WTC11 (cell line): Measurements from ENCODE around the gene TKTL1.

Source experiments
- AFF4 ChIP-seq: sonication (generic); formaldehyde crosslinking; IDR thresholded peaks from 2 replicates; pipeline ENCODE4 v1.8.1; 2023; ENCODE audit warnings: mild to moderate bottlenecking, missing genetic modification reagents, borderline replicate concordance
- CBFB ChIP-seq: sonication (generic); formaldehyde crosslinking; IDR thresholded peaks from 2 replicates; pipeline ENCODE4 v1.8.1; 2022; ENCODE audit warnings: mild to moderate bottlenecking, low read depth, missing genetic modification reagents
- CTCF ChIP-seq: fragments of 200-600 bp; IDR thresholded peaks from 2 replicates; pipeline ENCODE4 v1.8.0; 2022; ENCODE audit warnings: antibody characterized with exemption
- FOXJ3 ChIP-seq: sonication (generic); formaldehyde crosslinking; IDR thresholded peaks from 2 replicates; pipeline ENCODE4 v1.9.0; 2021; ENCODE audit warnings: missing genetic modification reagents, mild to moderate bottlenecking, borderline replicate concordance
- NFE2L1 ChIP-seq: sonication (generic); formaldehyde crosslinking; IDR thresholded peaks from 2 replicates; pipeline ENCODE4 v1.8.1; 2023; ENCODE audit warnings: missing genetic modification reagents
- TEAD1 ChIP-seq: sonication (generic); formaldehyde crosslinking; IDR thresholded peaks from 2 replicates; pipeline ENCODE4 v1.8.0; 2022; ENCODE audit warnings: mild to moderate bottlenecking, missing genetic modification reagents
- USF2 ChIP-seq: sonication (generic); formaldehyde crosslinking; IDR thresholded peaks from 2 replicates; pipeline ENCODE4 v1.8.1; 2023; ENCODE audit warnings: mild to moderate bottlenecking, missing genetic modification reagents, moderate library complexity

DNA sequence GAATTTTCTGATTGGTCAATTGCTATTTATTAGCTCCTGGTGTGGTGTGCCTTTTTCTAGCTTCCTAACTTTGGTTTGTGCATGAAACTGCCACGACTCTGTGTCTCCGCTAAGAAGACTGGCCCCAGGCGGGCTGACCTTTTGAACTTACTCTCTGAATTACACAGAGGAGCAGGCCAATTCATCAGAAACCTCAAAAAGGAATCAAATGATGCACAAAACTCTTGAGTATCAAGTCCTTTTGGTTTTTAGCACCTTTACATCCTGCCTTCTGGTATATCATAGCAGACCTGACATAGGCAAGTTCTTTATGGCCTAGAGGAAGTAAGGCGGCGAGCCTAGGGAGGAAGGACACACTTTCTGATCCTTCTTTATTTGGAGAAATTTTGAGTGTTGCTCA, 17.6 kb downstream of the TKTL1 start:
- TF ChIP-seq CTCF = no peak
- no peak for TF ChIP-seq NFE2L1
- TF ChIP-seq AFF4 = no peak
- TF ChIP-seq TEAD1 (CRISPR knock-in tag) = no peak
- no peak for TF ChIP-seq FOXJ3 (CRISPR knock-in tag)
- TF ChIP-seq USF2 (CRISPR knock-in tag) = no peak
- TF ChIP-seq CBFB (CRISPR knock-in tag) = no peak
